Thyroid gland (tissue), 4 donors: ENCODE results near the gene CLCN3. TPM values are rescaled to one million over a fixed set of nuclear protein-coding genes. Genes with fewer than 3 reads are reported as not detected.
"Not testable (repeated sequence)": the region's sequence is repeated elsewhere in the genome, so short reads cannot be mapped to it uniquely, and the experiment has no call there.

Experiments used
- DNase-seq, 2 donors: peaks; one replicate each; pipeline ENCODE4 v3.0.0-alpha.2; 2019
- H3K27ac ChIP-seq, 3 donors: fragments of 200-600 bp; sonication (generic); 1 replicate in 2 of 3; 2 replicates in 1 of 3; pipeline ENCODE4 v1.5.1; 2016 to 2019; ENCODE audit warnings: mild to moderate bottlenecking in 1 of 3, moderate library complexity in 1 of 3
- H3K27me3 ChIP-seq: fragments of 200-600 bp; sonication (generic); one replicate; pipeline ENCODE4 v1.5.1; 2019
- H3K36me3 ChIP-seq, 2 donors: fragments of 200-600 bp; sonication (generic); one replicate each; pipeline ENCODE4 v1.5.1; 2016 to 2019
- H3K4me1 ChIP-seq, 2 donors: fragments of 200-600 bp; sonication (generic); one replicate each; pipeline ENCODE4 v1.5.1; 2017 to 2019
- H3K4me3 ChIP-seq, 3 donors: fragments of 200-600 bp; sonication (generic); replicated peaks in 1 of 3; 1 replicate in 2 of 3; 2 replicates in 1 of 3; pipeline ENCODE4 v1.5.1; 2016; ENCODE audit warnings: mild to moderate bottlenecking in 1 of 3
- H3K9me3 ChIP-seq: fragments of 200-600 bp; sonication (generic); one replicate; pipeline ENCODE4 v1.5.1; 2017
- POLR2A ChIP-seq, 2 donors: fragments of 450-650 bp; IDR thresholded peaks; one replicate each; pipeline ENCODE4 v1.6.1; 2017; ENCODE audit warnings: antibody characterized with exemption in 2 of 2, mild to moderate bottlenecking in 2 of 2, moderate library complexity in 1 of 2
- WGBS, 2 donors: methylation state at CpG; one replicate each; pipeline ENCODE4 v1.1.5; 2017; 5-methylcytosine and 5-hydroxymethylcytosine counted together
- intact Hi-C: fragments of 100-400 bp; cut with DNase I; formaldehyde crosslinking; loops from one replicate; pipeline ENCODE4 v1.15.1; 2023
- total RNA-seq, 4 donors: library from RNA; depleted of rRNA; stranded (reverse); fragments of >200 nt; gene quantifications; one replicate each; pipeline ENCODE4 v1.2.3, GENCODE V29; 2016
- TF ChIP-seq, protein P1 (sequence below), 6 experiments: fragments of 200-600 bp in 3 of 6; fragments of 450-650 bp in 3 of 6; sonication (generic) in 3 of 6; IDR thresholded peaks; one replicate each; pipeline ENCODE4 v1.5.1; 2016 to 2019; ENCODE audit warnings: antibody characterized with exemption in 6 of 6, mild to moderate bottlenecking in 2 of 6, inconsistent platforms in 1 of 6, moderate library complexity in 1 of 6

CLCN3 gene
- total RNA-seq, 4 donors from 2014 or later, result 43.3 to 72.4 (median 53.5) TPM

DNA sequence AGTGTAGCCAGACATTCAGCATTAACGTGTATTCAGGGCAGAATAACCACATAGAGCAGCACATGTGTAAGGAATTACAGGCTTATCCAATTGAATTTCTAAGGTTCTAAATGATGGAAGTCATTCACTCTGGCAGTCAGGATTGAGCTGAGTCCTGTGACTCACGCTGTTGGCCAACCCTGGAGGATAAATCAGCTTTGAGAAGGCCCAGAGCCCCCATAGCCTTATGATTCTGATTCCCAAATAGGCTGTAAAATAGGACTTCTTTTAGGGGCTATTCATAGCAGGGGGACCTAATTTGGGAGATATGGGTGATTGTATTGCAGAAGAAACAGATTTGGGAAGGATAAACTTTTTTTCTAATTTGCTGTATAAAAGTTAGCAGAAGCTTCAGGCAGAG, 145.5 kb downstream of the CLCN3 start:
- H3K4me3 ChIP-seq, result no peak overlapping the region
- no peaks in the 10 kb centered on the region for H3K4me1 ChIP-seq
- no peaks in the 10 kb centered on the region for H3K36me3 ChIP-seq
- WGBS, 2 donors, result 71 to 91% methylated on average over 2 of the region's 2 CpGs
- H3K27ac ChIP-seq, result no peak overlapping the region
- H3K27me3 ChIP-seq, result no peaks in the 10 kb centered on the region
- intact Hi-C loops, result no loop called here
- H3K9me3 ChIP-seq, result no peaks in the 10 kb centered on the region
- DNase-seq, result no peak
- TF ChIP-seq POLR2A (IDR thresholded peaks at IDR 0.05), result no peak
- TF ChIP-seq, protein P1, sequence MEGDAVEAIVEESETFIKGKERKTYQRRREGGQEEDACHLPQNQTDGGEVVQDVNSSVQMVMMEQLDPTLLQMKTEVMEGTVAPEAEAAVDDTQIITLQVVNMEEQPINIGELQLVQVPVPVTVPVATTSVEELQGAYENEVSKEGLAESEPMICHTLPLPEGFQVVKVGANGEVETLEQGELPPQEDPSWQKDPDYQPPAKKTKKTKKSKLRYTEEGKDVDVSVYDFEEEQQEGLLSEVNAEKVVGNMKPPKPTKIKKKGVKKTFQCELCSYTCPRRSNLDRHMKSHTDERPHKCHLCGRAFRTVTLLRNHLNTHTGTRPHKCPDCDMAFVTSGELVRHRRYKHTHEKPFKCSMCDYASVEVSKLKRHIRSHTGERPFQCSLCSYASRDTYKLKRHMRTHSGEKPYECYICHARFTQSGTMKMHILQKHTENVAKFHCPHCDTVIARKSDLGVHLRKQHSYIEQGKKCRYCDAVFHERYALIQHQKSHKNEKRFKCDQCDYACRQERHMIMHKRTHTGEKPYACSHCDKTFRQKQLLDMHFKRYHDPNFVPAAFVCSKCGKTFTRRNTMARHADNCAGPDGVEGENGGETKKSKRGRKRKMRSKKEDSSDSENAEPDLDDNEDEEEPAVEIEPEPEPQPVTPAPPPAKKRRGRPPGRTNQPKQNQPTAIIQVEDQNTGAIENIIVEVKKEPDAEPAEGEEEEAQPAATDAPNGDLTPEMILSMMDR (IDR thresholded peaks at IDR 0.05), result no peak

DNA sequence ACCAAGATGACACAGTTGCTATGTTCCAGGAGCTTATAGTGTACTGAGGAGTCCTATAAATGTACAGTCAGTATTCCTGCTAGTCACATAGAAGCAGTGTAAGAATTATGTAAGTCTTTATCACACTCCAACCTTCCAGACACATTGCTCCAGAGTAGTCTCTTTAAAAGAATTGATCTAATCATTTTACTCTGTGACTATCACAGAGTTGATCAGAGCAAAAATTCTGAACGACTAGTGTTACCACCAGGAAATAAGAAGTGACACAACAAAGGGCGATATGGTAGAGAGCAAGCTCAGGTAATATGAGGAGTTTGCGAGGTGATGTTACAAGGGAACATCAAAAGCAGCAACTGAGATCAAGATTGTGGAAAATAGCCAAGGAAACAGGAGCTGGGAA, 146.4 kb downstream of the CLCN3 start:
- Histone ChIP-seq H3K4me3 (no peak overlapping the region), H3K27me3 (no peaks in the 10 kb centered on the region), H3K4me1 (no peaks in the 10 kb centered on the region), H3K36me3 (no peaks in the 10 kb centered on the region), H3K9me3 (no peaks in the 10 kb centered on the region), H3K27ac (no peak overlapping the region)
- no peak for DNase-seq
- TF ChIP-seq POLR2A (IDR thresholded peaks at IDR 0.05), result no peak
- TF ChIP-seq, protein P1 (IDR thresholded peaks at IDR 0.05), result no peak
- intact Hi-C loops, result no loop called here
- WGBS, 2 donors, result 85% methylated on average over 3 of the region's 3 CpGs

DNA sequence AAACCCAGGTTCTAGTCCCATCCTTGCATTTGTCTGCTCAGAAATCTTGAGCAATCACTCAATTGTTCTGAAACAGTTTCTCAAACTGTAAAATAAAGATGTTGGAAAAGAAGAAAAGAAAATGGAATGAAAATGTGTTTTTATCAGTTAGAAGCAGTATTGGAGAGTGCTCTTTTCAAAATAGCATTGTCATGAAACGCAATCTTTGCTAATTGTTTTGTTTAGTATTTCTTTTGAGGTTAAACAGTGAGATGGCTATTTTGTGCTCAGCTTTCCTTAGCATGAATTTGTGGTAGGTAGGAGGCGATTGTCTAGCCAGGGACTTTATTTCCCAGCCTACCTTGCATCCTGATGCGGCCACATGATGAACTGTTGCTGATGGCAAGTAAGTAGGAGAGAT, 148.0 kb downstream of the CLCN3 start:
- no peak overlapping the region for H3K4me3 ChIP-seq
- no peak for DNase-seq
- H3K36me3 ChIP-seq, result no peaks in the 10 kb centered on the region
- 87 to 96% methylated on average over 3 of the region's 3 CpGs for WGBS, 2 donors
- no peak overlapping the region for H3K27ac ChIP-seq
- no peaks in the 10 kb centered on the region for H3K27me3 ChIP-seq
- TF ChIP-seq POLR2A (IDR thresholded peaks at IDR 0.05), result no peak
- TF ChIP-seq, protein P1 (IDR thresholded peaks at IDR 0.05), result no peak
- intact Hi-C loops, result no loop called here
- no peaks in the 10 kb centered on the region for H3K9me3 ChIP-seq
- H3K4me1 ChIP-seq, result no peaks in the 10 kb centered on the region

DNA sequence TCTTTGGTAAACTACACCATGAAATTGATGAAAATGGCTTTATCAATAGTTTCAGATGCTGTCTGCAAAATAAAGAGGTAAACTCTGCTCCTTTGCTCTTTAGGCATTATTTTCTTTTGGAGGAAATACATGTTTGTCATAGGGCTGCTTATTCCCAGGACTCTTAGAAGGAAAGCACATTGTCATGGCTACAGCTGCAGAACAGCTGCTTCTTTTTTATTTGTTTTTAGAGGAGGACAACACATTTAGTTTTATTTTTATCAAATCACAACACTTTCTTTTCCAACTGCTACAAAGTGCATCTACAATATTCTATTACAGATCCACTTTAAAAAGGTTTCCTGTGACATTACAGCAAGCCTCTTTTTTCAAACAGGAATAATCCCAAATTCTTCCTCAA, 150.0 kb downstream of the CLCN3 start:
- Histone ChIP-seq H3K9me3 (no peaks in the 10 kb centered on the region), H3K27ac (no peak overlapping the region), H3K27me3 (no peaks in the 10 kb centered on the region), H3K36me3 (no peaks in the 10 kb centered on the region), H3K4me3 (no peak overlapping the region), H3K4me1 (peaks cover 0 to 7% of the 10 kb centered on the region in 2 donors)
- TF ChIP-seq, protein P1 (IDR thresholded peaks at IDR 0.05), result no peak
- no peak for TF ChIP-seq POLR2A (IDR thresholded peaks at IDR 0.05)
- DNase-seq, result no peak
- intact Hi-C loops, result no loop called here

DNA sequence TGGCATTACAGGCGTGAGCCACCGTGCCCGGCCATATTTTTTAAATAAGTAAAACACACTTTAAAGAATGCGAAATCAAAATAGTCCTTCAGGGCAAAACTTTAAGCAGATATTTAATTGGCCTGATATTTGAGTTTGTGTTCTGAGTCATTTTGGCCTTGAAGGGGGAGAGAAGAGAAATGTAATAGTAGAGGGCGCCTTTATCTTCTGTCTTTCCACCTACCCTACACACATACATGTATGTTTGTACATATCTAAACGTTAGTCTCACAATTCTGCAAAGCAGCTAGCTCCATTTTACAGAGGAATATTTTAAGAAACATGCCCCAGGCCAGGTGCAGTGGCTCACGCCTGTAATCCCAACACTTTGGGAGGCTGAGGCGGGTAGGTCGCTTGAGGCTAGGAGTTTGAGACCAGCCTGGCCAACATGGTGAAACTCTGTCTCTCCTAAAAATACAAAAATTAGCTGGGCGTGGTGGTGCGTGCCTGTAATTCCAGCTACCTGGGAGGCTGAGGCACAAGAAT, 151.2 kb downstream of the CLCN3 start:
- H3K9me3 ChIP-seq, H3K4me1 ChIP-seq, intact Hi-C loops, H3K36me3 ChIP-seq, H3K4me3 ChIP-seq, DNase-seq, H3K27me3 ChIP-seq, H3K27ac ChIP-seq: not testable (repeated sequence)
- 91 to 94% methylated on average over 11 of the region's 11 CpGs for WGBS, 2 donors

Other genes starting within 250 kb of the CLCN3 start
- 10 to 100 TPM; 15.5 to 31.2 (median 20.3) TPM for gene NEK1, start 8.0 kb upstream of the CLCN3 start, total RNA-seq
- 10 to 100 TPM; 16.2 to 26.5 (median 24.4) TPM for gene HPF1, start 137.4 kb downstream of the CLCN3 start, total RNA-seq